Peyer's patch (tissue), 4 donors: ENCODE results near the gene MT2A.

Experiments
- CTCF ChIP-seq, 6 experiments: fragments of 450-650 bp in 4 of 6; fragments of 200-600 bp in 2 of 6; sonication (generic) in 1 of 6; IDR thresholded peaks; one replicate each; pipeline ENCODE4 v1.5.1; 2017 to 2019; ENCODE audit warnings: antibody characterized with exemption in 6 of 6, mild to moderate bottlenecking in 3 of 6, moderate library complexity in 1 of 6
- POLR2A ChIP-seq, 2 donors: fragments of 450-650 bp; IDR thresholded peaks; one replicate each; pipeline ENCODE4 v1.5.1; 2017; ENCODE audit warnings: antibody characterized with exemption in 2 of 2, mild to moderate bottlenecking in 2 of 2, moderate library complexity in 2 of 2

GRCh38 chr16:56606071-56606475 is 2.3 kb upstream of the MT2A start:
- TF ChIP-seq CTCF (IDR thresholded peaks at IDR 0.05) (no peak), POLR2A (IDR thresholded peaks at IDR 0.05) (no peak)
